Suprapubic skin (tissue), 4 donors: Measurements from ENCODE around the gene HOXC9.

Experiments used
- CTCF ChIP-seq, 2 donors: fragments of 200-600 bp in 1 of 2; fragments of 450-650 bp in 1 of 2; sonication (generic) in 1 of 2; IDR thresholded peaks; one replicate each; pipeline ENCODE4 v1.5.1; 2016 to 2019; ENCODE audit warnings: antibody characterized with exemption in 2 of 2, mild to moderate bottlenecking in 1 of 2, moderate library complexity in 1 of 2
- POLR2A ChIP-seq, 2 donors: fragments of 450-650 bp; IDR thresholded peaks; one replicate each; pipeline ENCODE4 v1.6.1; 2017; ENCODE audit warnings: antibody characterized with exemption in 2 of 2, mild to moderate bottlenecking in 2 of 2, moderate library complexity in 2 of 2
- POLR2AphosphoS5 ChIP-seq, 3 donors: sonication (generic); formaldehyde crosslinking; IDR thresholded peaks; one replicate each; pipeline ENCODE4 v1.6.1; 2017; ENCODE audit warnings: antibody characterized with exemption in 3 of 3

DNA sequence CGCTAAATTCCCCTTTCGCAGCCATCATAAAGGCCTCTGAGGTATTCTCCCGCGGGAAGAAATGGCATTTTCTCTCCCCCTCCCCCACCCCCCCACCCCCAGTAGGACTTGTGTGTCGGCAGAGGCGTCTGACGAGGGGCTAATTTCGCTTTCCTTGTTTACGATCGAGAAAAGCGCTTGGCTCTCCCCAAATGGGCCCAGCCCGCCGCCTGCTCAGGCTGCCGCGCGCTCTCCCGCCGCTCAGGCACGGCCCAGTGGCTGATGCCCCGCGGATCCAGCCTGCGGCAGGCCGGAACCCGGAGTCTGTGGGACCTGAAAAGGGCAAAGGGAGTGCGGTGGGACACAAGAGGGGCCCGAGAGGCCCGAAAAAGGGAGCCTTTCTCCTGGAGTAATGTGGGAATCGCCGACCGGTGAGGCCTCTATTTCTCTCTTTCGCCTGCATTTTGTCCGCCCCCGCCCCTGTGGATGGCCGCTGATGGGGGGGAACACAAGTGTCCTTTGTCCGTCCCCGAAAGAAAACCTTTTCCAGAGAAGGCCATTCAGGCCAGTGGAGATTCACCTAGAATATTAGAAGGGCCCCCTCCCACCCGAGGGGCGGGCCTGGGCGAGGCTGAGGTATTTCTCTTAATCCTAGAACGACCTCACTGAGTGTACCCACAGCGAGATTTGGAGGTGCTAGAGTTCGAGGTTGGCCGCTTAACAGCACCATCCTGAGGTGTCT is 19.3 kb downstream of the HOXC9 start:
- TF ChIP-seq CTCF (IDR thresholded peaks at IDR 0.05) (no peak), POLR2A (IDR thresholded peaks at IDR 0.05) (no peak), POLR2AphosphoS5 (IDR thresholded peaks at IDR 0.05) (peak in 1 of 3 donors; percentile 14)
